Measurements from ENCODE around the gene RIMBP2.

The RIMBP2 gene

GRCh38 chr12:130460611-130461446, 255.3 kb downstream of the RIMBP2 start:
- in situ Hi-C loops (cut with HindIII; ENCODE audit: low pct_ligation_motif_present, low pct_unique_long_range_greater_than_20kb, low sequenced_read_pairs): no loop called here
- no peak for DNase-seq

GRCh38 chr12:130459916-130460315, 256.2 kb downstream of the RIMBP2 start:
- no peak for DNase-seq
- in situ Hi-C loops (cut with HindIII; ENCODE audit: low pct_ligation_motif_present, low pct_unique_long_range_greater_than_20kb, low sequenced_read_pairs): no loop called here

GRCh38 chr12:130458341-130458740, 257.8 kb downstream of the RIMBP2 start:
- in situ Hi-C loops (cut with HindIII; ENCODE audit: low pct_ligation_motif_present, low pct_unique_long_range_greater_than_20kb, low sequenced_read_pairs): no loop called here
- no peak for DNase-seq

- no peak for DNase-seq
- in situ Hi-C loops (cut with HindIII; ENCODE audit: low pct_ligation_motif_present, low pct_unique_long_range_greater_than_20kb, low sequenced_read_pairs): no loop called here
Observed at GRCh38 chr12:130457215-130457614, 258.9 kb downstream of the RIMBP2 start.

- in situ Hi-C loops (cut with HindIII; ENCODE audit: low pct_ligation_motif_present, low pct_unique_long_range_greater_than_20kb, low sequenced_read_pairs): no loop called here
- no peak for DNase-seq
Observed at GRCh38 chr12:130456375-130457199, 259.5 kb downstream of the RIMBP2 start.

- in situ Hi-C loops (cut with HindIII; ENCODE audit: low pct_ligation_motif_present, low pct_unique_long_range_greater_than_20kb, low sequenced_read_pairs): no loop called here
- DNase-seq: no peak
Observed at GRCh38 chr12:130455161-130455560, 260.9 kb downstream of the RIMBP2 start.

- in situ Hi-C loops (cut with HindIII; ENCODE audit: low pct_ligation_motif_present, low pct_unique_long_range_greater_than_20kb, low sequenced_read_pairs): no loop called here
Observed at GRCh38 chr12:130454296-130454695, 261.8 kb downstream of the RIMBP2 start.

GRCh38 chr12:130452546-130452945, 263.6 kb downstream of the RIMBP2 start:
- in situ Hi-C loops (cut with HindIII; ENCODE audit: low pct_ligation_motif_present, low pct_unique_long_range_greater_than_20kb, low sequenced_read_pairs): no loop called here
- DNase-seq: no peak

More at GRCh38 chr12:130454296-130454695, 261.8 kb downstream of the RIMBP2 start:
- no peak for DNase-seq

GRCh38 chr12:130451001-130451930, 264.8 kb downstream of the RIMBP2 start:
- in situ Hi-C loops (cut with HindIII; ENCODE audit: low pct_ligation_motif_present, low pct_unique_long_range_greater_than_20kb, low sequenced_read_pairs): no loop called here
- DNase-seq: no peak

GRCh38 chr12:130449291-130449690, 266.8 kb downstream of the RIMBP2 start:
- in situ Hi-C loops (cut with HindIII; ENCODE audit: low pct_ligation_motif_present, low pct_unique_long_range_greater_than_20kb, low sequenced_read_pairs): no loop called here
- no peak for DNase-seq

- no peak for DNase-seq
- in situ Hi-C loops (cut with HindIII; ENCODE audit: low pct_ligation_motif_present, low pct_unique_long_range_greater_than_20kb, low sequenced_read_pairs): no loop called here
Observed at GRCh38 chr12:130448044-130448821, 267.9 kb downstream of the RIMBP2 start.

- in situ Hi-C loops (cut with HindIII; ENCODE audit: low pct_ligation_motif_present, low pct_unique_long_range_greater_than_20kb, low sequenced_read_pairs): no loop called here
- DNase-seq: no peak
Observed at GRCh38 chr12:130447655-130447965, 268.5 kb downstream of the RIMBP2 start.

GRCh38 chr12:130446846-130447654, 269.0 kb downstream of the RIMBP2 start:
- in situ Hi-C loops (cut with HindIII; ENCODE audit: low pct_ligation_motif_present, low pct_unique_long_range_greater_than_20kb, low sequenced_read_pairs): no loop called here

GRCh38 chr12:130444986-130445385, 271.1 kb downstream of the RIMBP2 start:
- DNase-seq: no peak
- in situ Hi-C loops (cut with HindIII; ENCODE audit: low pct_ligation_motif_present, low pct_unique_long_range_greater_than_20kb, low sequenced_read_pairs): no loop called here

More at GRCh38 chr12:130446846-130447654, 269.0 kb downstream of the RIMBP2 start:
- no peak for DNase-seq

- no peak for DNase-seq
- in situ Hi-C loops (cut with HindIII; ENCODE audit: low pct_ligation_motif_present, low pct_unique_long_range_greater_than_20kb, low sequenced_read_pairs): no loop called here
Observed at GRCh38 chr12:130444061-130444460, 272.0 kb downstream of the RIMBP2 start.

GRCh38 chr12:130441771-130442760, 274.0 kb downstream of the RIMBP2 start:
- DNase-seq: no peak
- in situ Hi-C loops (cut with HindIII; ENCODE audit: low pct_ligation_motif_present, low pct_unique_long_range_greater_than_20kb, low sequenced_read_pairs): no loop called here
